HG03175 (cell line): ENCODE data around the gene PPP1R9A.

Experiments
- ATAC-seq: cut with Tn5 transposase; IDR thresholded peaks from one replicate; pipeline ENCODE4 v1.9.1; 2021; ENCODE audit warnings: mild to moderate bottlenecking, moderate library complexity; ENCODE audit not compliant: unreplicated experiment

The PPP1R9A gene

DNA sequence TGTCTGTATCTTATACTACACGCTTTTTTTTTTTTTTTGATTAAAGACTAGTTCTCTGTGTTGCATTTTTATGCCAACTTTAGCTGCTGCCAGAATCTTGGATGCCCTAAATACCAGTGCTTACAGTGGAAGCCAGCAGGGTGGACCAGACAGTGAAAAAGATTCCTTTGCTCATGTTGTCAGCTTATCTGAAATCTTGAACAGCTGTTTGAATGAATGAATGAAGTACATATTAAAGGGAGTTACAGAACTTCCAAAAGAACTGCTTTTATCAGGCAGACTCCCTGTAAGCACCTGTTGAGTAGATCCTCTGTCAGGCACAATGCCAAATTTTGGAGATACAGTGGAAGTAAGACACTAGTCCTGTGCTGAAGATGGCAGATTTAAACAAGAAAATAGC lies 184.9 kb downstream of the PPP1R9A start:
- ATAC-seq = no peak

DNA sequence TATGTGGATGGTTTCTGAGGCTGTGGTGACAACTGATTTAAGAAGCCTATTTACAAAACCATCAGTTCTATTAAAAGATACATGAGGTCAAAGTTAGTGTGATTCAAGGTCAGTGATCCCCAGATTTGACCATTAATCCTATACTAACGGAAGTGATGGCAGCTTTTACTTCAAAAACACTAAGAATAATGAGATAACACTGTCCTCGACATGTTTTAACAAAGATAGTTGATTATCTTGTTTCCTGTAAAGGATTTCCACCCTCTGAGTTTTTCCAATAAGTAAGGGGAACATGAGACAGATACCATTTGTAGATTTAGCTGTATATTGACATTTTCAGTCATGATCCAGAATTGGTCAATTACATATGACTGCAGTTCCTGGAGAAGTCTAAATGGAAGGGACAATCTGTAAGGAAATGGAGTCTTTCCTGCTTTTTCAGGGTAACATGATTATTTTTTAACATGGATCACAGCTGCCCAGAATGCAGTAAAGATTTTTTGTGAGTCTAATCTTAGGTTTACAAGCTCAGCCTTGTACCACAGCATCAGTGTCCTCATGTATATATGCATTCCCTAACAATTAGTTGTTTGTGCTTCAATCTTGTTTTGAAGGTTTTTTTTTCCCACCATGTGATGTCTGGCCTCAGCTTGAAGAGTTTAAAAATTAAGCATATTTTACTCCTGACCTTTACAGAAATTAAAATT lies 188.0 kb downstream of the PPP1R9A start:
- ATAC-seq = no peak

DNA sequence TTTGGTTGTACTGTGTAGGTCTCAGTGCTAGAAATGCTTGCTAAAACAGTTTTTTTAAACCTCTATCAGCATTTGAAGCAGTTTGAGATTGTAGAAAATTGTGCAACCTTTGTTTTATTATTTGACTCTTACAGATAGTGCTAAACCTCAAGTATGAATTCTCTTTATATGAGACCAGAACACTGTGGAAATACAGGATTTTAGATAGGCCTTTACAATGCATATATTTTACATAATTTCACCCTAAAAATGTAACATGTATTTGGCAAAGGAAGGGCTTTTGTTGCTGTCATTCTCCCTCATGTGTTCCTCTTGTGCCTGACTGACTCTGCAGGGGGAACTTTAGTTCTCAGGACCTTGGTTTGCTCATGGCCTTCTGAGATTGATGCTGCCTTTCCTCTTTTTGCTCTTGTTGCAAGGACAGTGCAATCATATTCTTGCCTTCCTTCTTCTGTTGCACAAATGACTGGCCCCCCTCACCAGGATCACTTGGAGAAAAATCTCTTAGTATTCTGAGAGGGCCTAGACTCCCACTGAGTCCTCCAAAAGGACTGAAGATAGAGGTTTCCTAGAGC lies 188.7 kb downstream of the PPP1R9A start:
- no peak for ATAC-seq

DNA sequence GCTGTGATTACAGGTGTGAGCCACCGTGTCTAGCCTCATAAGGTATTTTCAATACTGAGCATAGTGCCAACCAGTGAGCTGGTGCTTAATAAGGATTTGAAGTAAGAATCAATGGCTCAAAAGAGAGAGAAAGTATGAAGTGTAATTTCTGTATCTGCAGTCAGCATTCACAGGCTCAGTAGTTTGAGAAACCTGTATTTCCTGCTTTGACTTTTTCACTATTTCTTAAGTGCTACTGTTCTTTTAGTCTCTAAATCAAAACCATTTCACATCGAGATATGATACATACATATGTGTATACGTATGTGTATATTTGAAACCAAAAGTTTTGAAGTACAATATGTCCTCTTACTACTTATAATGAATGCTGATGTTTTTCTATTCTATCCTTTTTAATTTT lies 189.9 kb downstream of the PPP1R9A start:
- ATAC-seq = no peak

DNA sequence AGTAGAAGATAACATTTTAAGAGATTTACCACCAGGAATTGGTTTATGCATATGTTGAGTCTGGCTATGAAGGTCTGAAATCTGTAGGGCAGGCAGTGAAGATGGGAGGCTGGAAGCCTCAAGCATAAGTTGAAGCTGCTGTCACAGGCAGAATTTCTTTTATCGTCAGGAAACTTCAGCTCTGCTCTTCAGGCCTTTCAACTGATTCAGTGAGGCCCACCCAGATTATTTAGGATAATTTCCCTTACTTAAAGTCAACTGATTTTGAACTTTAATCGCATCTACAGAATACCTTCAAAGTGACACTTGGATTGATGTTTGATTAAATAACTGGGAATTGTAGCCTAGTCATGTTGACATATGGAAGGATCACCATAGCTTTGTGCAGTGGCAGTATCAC lies 190.5 kb downstream of the PPP1R9A start:
- ATAC-seq = no peak

DNA sequence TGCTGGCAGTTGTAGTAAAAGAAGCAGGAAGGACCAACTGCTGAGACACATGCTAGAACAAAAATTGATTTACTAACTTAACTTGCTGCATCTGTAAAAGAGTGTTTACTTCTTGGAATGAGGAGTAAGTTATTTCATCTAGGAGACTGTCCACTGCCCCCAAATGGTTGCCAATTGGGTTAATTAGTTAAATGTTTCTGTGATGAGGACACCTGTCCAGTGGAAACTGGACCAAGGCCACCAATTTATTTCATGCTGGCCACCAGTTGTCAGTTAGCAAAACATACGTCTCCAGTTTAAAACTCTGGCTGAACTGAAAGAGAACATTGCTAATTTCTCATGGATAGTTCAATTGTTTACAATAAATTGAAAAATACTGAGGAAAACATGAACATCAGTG lies 191.7 kb downstream of the PPP1R9A start:
- ATAC-seq = no peak

DNA sequence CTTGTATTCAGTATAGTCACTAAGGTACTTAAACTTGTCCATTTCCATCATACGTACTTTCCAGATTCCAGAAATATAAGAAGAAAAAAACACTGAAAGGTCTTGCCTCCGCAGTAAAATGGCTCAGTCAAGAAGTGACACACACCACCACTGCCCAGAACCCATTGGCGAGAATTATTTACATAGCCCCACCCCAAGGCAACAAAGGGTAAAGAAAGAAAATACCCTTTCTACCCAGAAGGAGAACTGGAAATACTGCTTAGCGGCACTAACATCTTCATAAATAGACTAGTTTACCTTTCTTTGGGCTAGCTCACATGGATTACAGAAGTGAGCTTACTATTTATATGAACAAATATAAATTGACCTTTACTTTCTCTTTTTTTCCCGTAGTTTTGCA lies 194.0 kb downstream of the PPP1R9A start:
- no peak for ATAC-seq

DNA sequence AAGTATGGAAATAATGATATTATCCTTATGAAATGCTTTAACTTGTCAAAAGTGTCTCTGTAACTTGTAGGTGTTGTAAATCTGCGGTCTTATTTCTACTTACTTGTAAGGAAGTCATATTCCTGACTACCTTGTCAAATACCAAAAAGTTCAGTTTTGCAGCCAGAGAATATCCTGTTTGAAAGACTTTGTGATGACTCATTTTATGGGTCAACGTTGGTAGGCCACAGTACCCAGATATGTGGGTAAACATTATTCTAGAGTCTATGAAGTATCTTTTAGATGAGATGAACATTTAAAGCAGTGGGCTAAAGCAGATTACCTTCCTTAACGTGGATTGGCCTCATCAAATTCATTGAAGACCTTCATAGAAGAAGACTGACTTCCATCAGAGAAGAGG lies 195.3 kb downstream of the PPP1R9A start:
- no peak for ATAC-seq

DNA sequence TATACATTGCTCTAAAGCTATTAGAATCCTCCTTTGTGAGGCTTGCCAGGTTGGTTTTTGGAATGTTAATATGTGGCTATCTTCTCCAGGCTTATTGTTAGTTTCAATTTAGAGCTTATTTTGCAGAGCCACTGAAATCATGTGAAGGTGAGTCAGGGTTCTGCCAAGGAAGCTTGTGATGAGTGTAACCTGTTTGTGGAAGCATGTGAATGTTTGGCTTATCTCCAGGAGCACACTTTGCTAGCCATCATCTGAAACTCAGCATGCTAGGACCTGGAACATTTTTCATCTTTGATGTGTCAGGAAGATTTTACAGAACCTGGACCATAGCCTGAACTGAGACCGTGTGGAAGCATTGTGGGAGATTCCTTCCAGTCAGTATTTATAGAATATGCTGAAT lies 197.3 kb downstream of the PPP1R9A start:
- ATAC-seq = no peak

DNA sequence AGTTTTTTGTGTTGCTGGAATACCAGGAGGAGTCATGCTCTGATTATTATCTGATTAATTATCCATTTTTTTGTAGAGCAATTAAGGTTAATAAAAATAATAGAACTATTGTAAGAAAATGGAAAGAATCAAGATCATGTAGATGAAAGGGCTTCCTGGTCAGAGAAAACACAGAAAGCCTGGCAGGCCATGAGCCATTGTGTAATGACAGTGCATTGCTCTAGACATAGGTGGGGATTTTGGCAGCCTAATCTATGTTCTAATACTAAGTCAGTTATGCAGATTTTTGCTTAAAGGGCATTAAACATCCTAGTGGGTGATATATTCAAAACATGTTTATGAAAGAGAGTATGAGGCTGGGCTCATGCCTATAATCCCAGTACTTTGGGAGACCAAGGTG lies 198.2 kb downstream of the PPP1R9A start:
- no peak for ATAC-seq

DNA sequence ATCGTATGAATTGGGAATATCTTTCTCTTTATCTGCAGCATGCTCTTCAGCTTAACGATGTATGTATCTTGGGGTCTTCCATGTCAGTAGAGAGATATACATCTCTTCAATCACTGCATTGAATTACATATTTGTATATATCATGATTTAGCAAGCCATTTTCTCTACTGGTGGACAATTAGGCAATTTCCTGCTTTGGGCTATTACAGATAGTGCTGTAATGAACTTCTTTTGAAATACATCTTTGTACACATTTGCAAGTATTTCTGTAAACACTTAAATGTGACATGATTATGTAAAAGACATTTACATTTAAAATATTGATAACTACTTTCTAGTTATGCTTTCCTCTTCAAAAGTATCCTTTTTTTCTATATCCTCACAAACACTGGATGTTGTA lies 199.0 kb downstream of the PPP1R9A start:
- ATAC-seq = no peak

DNA sequence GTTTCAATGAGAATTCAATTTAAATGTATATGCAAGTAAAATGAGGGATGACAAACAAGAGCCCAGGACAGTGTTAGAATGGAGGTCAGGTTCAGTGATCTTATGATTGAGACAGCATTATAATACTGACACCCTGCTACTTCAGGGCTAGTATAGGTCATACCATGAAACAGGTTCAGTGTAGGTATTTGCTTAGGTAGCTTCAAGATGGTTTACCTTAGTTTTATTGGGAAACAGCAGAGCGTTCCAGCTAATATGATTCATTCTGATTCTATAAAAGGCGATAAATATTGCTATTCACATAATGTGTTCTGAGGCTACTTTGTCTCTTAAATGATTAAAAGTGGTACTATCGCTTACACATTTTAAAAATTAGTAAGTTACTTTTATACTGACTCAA lies 203.3 kb downstream of the PPP1R9A start:
- no peak for ATAC-seq

DNA sequence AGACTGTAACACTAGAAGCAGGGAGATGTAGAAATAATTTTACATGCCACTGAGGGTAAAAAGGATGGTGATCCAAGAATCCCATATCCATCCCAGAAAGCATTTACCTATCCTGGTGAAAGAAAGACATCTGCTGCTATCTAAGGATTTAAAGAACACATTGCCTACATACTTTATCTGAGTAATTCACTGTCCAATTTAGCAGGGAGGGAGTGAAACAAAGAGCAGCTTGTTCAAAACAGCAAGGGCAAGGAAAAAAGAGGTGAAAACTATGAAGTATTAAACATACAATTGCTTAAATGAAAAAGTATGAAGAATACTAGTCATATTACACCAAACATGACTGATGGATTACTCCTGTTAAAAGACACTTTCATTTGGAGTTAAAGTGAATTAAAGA lies 206.2 kb downstream of the PPP1R9A start:
- ATAC-seq = no peak

DNA sequence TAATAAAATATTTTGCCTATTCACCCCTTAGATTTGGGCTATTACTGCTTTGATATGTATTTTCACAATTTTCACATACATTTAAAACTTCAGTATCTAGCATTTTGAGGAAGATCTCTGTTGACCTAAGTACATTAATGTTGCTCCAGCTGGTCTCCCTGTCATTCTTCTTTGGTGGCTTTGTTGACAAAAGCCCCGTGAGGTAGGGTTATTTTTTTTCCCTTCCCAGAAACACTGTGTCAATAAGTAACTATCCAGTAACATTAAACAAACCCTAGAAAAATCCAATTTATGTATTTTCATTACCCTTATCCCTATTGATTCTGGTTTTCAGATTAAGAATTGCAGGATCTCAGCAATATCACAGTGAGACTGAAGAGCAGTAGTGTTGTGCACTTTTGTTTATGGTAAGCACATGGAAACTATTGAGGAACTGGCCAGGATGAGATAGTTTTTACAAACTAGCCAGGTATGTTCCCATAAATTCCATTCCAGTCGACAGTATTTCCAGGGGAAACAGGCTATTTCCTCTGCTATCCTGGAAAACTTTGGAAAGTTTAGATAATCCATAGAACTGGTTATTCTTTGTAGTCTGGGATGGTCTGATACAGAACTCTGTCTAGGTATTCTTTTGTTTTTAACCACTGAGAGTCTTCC lies 218.8 kb downstream of the PPP1R9A start:
- ATAC-seq = no peak

DNA sequence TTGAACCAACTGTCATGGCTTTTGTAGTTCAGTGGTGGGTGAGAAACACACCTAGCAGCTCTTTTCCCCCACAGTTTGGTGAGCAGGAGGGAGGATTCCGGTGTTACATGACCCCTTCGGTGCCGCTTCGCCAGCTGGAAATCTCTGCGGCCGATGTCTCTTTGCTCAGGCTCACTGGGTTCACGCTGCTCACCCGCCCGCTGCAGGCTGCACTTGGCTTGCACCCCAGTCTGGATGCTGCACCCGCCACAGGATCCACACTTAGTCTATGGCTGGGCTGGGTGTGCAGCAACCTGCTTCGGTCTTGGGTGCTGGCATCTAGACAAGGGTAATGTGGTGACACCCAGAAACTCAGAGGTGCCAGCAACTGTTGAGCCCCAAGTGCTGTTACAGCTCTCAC lies 225.1 kb downstream of the PPP1R9A start:
- no peak for ATAC-seq

DNA sequence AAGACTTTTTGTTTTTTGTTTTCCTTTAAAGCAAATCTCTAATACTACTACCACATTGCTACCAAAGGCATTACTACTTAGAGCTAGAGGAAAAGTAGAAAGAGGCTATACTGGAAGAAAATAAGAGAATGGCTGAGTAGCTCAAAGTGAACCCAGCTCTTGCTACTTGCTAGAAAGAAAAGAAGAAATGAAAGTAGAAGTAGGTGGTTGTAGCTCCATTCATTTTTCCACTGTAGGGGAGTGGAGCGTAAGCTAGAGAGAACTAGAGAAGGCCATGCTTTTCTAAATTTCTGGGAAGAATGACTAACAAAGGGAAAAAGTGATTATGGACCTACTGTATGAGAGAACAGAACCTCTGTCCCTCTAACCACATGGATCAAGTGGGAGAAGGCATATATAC lies 232.5 kb downstream of the PPP1R9A start:
- ATAC-seq = no peak

DNA sequence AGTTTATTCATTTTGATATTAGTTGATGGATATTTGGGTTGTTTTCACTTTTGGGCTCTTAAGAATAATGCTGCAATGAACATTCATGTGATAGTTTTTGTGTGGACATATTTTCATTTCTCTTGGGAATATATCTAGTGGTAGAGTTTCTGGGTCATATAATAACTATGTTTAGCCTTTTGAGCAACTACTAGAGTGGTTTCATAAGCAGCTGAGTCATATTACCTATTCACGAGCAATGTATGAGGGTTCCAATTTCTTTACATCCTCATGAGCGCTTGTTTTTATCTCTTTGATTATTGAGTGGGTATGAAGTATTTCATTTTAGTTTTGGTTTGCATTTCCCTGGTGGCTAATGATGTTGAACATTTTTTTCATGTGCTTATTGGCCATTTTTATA lies 234.4 kb downstream of the PPP1R9A start:
- ATAC-seq = no peak

DNA sequence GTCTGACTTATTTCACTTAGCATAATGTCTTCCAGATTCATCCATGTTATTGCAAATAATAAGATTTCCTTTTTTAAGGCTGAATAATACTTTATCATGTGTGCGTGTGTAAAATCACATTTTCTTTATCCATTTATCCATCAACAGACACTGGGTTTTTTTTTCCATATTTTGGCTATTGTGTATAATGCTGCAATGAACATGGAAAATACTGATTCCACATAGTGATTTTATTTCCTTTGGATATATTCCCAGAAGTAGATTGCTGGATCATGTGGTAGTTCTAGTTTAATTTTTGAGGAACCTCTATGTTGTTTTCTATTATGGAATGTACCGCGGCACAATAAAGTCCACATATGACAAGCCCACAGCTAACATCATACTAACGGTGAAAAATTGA lies 236.9 kb downstream of the PPP1R9A start:
- ATAC-seq = no peak

DNA sequence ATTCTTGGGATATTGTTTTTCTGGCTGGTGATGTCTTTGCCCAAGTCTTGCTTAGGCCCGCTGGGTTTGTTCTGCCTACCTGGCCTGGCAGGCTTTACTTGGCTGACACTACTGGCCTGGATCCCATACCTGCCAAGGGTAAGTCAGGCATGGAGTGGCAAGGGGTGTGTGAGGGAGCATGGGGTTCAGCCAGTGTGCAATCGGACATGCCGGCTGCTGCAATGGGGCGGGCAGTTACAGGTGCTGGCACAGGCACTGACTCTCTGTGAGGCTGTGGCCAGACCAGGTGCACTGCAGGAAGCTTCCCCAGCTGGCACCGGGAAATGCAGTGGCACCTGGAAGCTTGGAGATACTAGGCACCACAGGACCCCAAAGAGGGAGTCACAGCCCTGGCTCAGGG lies 248.6 kb downstream of the PPP1R9A start:
- no peak for ATAC-seq

DNA sequence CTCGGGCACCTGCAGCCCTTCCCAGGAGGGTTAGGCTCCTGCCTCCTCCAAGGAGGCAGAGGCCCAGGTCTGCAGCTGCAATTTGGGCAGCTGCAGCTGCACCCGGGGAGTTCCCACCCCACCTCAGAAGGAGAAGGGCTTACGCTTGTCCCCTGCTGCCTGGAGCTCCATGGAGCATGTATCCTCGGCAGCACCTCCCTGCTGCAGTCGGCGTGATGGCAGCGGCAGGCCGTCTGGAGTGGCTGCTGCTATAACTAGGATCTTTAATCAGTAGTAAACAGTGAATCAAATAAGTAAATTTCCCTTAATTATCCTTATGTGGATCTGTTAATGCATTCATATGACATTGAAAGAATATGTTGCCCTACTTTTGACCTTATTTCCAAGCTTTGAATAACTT lies 250.0 kb downstream of the PPP1R9A start:
- ATAC-seq = no peak

DNA sequence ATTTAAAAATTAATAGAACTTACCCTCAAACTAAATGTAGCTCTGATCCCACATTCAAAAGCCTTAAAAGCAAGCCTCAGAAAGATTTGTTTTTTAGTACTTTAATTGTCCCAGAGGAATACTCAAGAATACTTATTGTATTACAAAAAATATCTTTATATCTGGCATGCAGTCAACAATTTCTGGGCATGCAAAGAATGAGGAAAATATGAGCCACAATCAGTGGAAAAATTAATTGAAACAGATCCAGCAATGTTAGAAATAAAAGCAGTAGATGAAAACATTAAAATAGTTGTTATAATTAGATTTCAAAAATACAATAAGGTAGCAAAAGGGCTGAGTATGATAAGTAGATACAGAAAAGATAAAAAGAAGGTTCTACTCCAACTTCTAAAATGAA lies 262.3 kb downstream of the PPP1R9A start:
- no peak for ATAC-seq

DNA sequence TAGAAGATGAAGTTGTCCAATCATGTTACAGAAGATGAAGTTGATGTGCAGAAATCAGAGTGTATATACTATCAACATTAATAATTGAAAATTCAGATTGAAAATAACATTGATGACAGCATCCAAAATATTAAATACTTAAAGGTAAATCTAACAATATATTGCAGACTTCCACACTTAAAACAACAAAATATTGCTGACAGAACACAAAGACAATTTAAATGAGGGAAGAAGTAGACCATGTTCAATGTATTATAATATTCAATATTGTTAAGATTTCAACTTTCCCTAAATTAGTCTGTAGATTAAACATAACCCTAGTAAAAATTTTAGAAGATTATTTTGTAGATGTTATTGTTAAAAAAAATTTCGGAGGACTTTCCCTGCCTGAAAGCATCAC lies 265.0 kb downstream of the PPP1R9A start:
- no peak for ATAC-seq

DNA sequence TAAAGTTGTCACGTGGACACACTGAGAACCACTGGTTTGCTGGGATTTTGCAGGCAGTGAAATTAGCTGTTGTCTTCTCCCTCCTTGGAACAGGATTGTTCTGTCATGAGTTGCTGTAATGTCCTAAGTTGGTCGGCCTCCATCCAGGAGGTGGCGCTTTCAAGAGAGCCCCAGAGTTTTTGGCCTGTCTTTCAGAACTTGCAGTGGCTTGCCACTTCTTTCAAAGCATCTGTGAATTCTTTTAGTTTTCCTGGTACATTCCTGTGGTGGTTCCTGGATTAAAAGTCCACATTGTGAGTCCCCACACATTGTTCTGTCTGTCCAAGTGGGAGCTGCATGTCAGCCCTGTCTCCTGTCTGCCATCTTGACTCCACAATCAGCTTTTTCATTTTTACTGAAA lies 283.1 kb downstream of the PPP1R9A start:
- ATAC-seq = no peak
